AG04450 (cell line): ENCODE measurements around the gene TAS2R1. TPM values are rescaled to one million over a fixed set of nuclear protein-coding genes. Genes with fewer than 3 reads are reported as not detected.

ENCODE experiments used
- CTCF ChIA-PET: fragments of 300-600, 350-600 bp; formaldehyde crosslinking; extraction: SDS; loops from one replicate; lab custom pipeline; 2022; ENCODE audit warnings: antibody characterized with exemption, inconsistent platforms; lab: Charles Lee
- POLR2A ChIA-PET: fragments of 350-600 bp; formaldehyde crosslinking; extraction: SDS; loops from one replicate; lab custom pipeline; 2021; ENCODE audit warnings: antibody characterized with exemption, inconsistent platforms; lab: Yijun Ruan, JAX
- DNase-seq: peaks from one replicate; pipeline ENCODE4 v3.0.0-alpha.2; 2011; ENCODE audit warnings: low read depth, low spot score
- H3K27ac ChIP-seq: one replicate; pipeline ENCODE4 v1.5.1; 2012; ENCODE audit warnings: low read depth, low read length, control low read depth
- H3K27me3 ChIP-seq: one replicate; pipeline ENCODE4 v1.6.0; 2012; ENCODE audit warnings: low read length; ENCODE audit not compliant: control insufficient read depth, insufficient read depth
- H3K4me3 ChIP-seq: 2 replicates; pipeline ENCODE4 v1.5.1; 2011; ENCODE audit warnings: mild to moderate bottlenecking, low read depth, low read length, control low read depth
- H3K9me3 ChIP-seq: 2 replicates; pipeline ENCODE4 v1.5.1; 2012; ENCODE audit warnings: low read length; ENCODE audit not compliant: control insufficient read depth, insufficient read depth
- polyA plus RNA-seq: library from polyadenylated mRNA; depleted of rRNA; stranded (reverse); fragments of >200 nt; gene quantifications from 2 replicates; pipeline ENCODE4 v1.2.3, GENCODE V29; 2011
- TF ChIP-seq, protein P1 (sequence below): IDR thresholded peaks from 2 replicates; pipeline ENCODE4 v1.5.1; 2011; ENCODE audit warnings: low read depth, low read length, control low read depth, inconsistent platforms

The TAS2R1 gene
- polyA plus RNA-seq, 1 experiment = 0.14 TPM

DNA sequence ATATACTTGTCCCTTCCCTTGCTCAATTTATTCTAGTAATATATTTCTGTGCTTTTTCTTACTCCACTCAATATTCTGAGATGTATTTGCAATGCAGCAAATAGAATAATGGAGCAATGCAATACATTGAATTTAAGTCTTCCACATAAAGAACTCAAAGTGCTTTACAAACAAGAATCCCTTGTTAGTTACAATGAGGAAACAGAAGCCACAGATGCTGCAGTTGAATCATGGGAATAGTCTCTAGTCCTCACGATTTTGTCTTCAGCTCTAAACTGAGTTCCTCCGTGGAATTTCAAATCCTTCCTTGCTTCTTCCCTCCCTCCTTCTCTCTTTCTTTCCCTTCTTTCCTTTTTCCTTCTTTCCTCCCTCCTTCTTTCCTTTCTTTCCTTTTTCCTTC lies 12.5 kb upstream of the TAS2R1 start:
- H3K27me3 ChIP-seq = no peaks in the 10 kb centered on the region
- H3K9me3 ChIP-seq = peaks cover 13% of the 10 kb centered on the region
- H3K4me3 ChIP-seq = no peak overlapping the region
- ChIA-PET CTCF (no interaction called here), POLR2A (no interaction called here)
- DNase-seq = no peak
- TF ChIP-seq, protein P1, sequence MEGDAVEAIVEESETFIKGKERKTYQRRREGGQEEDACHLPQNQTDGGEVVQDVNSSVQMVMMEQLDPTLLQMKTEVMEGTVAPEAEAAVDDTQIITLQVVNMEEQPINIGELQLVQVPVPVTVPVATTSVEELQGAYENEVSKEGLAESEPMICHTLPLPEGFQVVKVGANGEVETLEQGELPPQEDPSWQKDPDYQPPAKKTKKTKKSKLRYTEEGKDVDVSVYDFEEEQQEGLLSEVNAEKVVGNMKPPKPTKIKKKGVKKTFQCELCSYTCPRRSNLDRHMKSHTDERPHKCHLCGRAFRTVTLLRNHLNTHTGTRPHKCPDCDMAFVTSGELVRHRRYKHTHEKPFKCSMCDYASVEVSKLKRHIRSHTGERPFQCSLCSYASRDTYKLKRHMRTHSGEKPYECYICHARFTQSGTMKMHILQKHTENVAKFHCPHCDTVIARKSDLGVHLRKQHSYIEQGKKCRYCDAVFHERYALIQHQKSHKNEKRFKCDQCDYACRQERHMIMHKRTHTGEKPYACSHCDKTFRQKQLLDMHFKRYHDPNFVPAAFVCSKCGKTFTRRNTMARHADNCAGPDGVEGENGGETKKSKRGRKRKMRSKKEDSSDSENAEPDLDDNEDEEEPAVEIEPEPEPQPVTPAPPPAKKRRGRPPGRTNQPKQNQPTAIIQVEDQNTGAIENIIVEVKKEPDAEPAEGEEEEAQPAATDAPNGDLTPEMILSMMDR = no peak
- H3K27ac ChIP-seq = no peak overlapping the region

DNA sequence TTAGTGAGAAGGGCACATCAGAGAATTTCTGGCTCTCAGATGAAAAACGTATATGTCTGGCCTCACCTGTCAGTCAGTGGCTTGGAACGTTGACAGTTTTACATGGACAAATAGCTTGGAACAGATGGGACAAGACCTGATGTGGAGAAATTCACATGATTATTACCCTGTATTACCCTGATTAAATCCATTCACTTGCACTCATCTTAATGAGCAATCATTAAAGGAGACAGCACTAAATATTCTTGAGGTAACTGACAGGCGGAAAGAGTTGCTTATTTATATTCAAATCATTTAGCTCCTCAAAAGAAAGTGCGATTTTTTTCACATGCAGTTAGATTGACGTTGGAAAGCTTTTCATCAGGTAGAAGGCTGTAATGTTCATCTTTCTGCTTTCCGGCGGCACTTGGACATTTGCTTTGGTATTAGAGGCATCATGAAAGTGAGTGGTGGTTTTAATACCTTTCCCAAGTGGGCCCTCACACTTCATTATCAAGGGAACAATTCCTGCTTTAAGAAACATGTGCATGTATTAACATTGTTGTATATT lies 11.7 kb upstream of the TAS2R1 start:
- TF ChIP-seq, protein P1 = no peak
- ChIA-PET POLR2A (no interaction called here), CTCF (no interaction called here)
- H3K27ac ChIP-seq = no peak overlapping the region
- no peak for DNase-seq
- H3K9me3 ChIP-seq = peaks cover 13% of the 10 kb centered on the region
- no peaks in the 10 kb centered on the region for H3K27me3 ChIP-seq
- H3K4me3 ChIP-seq = no peak overlapping the region

DNA sequence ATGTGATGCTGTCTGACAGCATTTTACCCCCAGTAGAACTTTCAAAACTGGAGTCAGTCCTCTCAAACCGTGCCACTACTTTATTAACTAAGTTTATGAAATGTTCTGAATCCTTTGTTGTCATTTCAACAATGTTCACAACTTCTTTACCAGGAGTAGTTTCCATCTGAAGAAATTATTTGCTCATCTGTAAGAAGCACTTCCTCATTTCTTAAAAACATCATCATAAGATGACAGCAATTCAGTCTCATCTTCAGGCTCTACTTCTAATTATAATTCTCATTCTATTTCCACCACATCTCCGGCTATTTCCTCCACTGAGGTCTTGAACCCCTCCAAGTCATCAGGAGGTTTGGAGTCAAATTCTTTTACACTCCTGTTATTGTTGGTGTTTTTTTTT lies 2.3 kb upstream of the TAS2R1 start:
- DNase-seq = no peak
- POLR2A ChIA-PET = no interaction called here
- no peak overlapping the region for H3K27ac ChIP-seq
- H3K27me3 ChIP-seq = no peaks in the 10 kb centered on the region
- H3K4me3 ChIP-seq = no peak overlapping the region
- TF ChIP-seq, protein P1 = no peak
- CTCF ChIA-PET = no interaction called here
- H3K9me3 ChIP-seq = no peaks in the 10 kb centered on the region

DNA sequence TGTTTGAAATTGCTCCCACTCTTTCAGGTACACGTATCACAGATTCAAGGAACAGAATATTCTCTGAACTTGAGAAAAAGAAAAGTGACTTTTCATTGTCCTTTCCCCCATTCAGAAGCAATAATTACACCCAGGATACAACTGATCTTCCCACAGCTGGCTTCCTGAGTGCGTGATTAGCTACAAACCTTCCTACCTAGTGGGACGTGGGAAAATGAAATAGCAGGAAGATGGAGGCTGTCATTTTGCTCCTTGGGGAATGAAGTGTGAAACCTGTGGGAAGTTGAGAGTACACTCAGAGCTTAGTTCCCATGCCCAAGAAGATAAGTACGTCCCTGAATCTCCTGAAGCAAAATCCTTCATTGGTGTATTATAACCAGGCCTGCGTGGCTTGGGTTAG lies 2.6 kb downstream of the TAS2R1 start:
- no peak overlapping the region for H3K4me3 ChIP-seq
- no peak for DNase-seq
- H3K27me3 ChIP-seq = no peaks in the 10 kb centered on the region
- TF ChIP-seq, protein P1 = no peak
- ChIA-PET CTCF (no interaction called here), POLR2A (no interaction called here)
- H3K9me3 ChIP-seq = no peaks in the 10 kb centered on the region
- no peak overlapping the region for H3K27ac ChIP-seq

DNA sequence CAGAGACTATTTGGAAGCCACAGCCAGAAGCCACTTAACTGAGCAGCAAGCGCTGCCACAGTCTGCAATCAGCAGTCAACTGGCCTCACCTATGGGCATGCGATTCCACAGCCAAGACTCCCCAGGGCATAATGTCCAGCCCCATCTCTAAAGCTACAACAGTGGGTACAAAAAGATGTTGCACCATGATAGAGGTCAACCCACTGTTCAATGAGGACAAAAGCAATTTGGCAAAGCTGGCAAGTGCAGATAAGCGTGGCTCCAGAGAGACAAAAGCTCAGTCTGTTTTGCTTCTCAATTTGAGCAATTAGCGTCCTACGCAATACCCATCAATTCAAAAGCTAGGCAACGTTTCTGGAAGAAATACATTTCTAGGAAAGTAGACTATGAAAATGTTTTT lies 3.2 kb downstream of the TAS2R1 start:
- Histone ChIP-seq H3K4me3 (no peak overlapping the region), H3K27me3 (no peaks in the 10 kb centered on the region), H3K9me3 (no peaks in the 10 kb centered on the region), H3K27ac (no peak overlapping the region)
- TF ChIP-seq, protein P1 = no peak
- DNase-seq = no peak
- CTCF ChIA-PET = no interaction called here
- POLR2A ChIA-PET = no interaction called here
